SK-N-SH (cell line): ENCODE measurements around the gene UFC1.

Experiments
- CTCF ChIP-seq: fragments of 200-600 bp; sonication (generic); IDR thresholded peaks from 2 replicates; pipeline ENCODE4 v1.6.1; 2017; ENCODE audit warnings: antibody characterized with exemption, mild to moderate bottlenecking, moderate library complexity
- EP300 ChIP-seq, 2 experiments: IDR thresholded peaks; 2 replicates each; pipeline versions ENCODE4 v1.4.0 to v1.6.1; 2012; ENCODE audit warnings: borderline replicate concordance in 1 of 2, low read depth in 1 of 2, low read length in 1 of 2
- EZH2phosphoT487 ChIP-seq: fragments of 200-600 bp; sonication (generic); IDR thresholded peaks from 2 replicates; pipeline ENCODE4 v1.6.1; 2017; ENCODE audit warnings: low read depth, mixed run types, mild to moderate bottlenecking, antibody characterized with exemption, moderate library complexity, borderline replicate concordance
- FOXJ3 ChIP-seq: sonication (generic); formaldehyde crosslinking; IDR thresholded peaks from 2 replicates; pipeline ENCODE4 v1.5.1; 2020; ENCODE audit warnings: mild to moderate bottlenecking, missing genetic modification reagents
- GABPA ChIP-seq: IDR thresholded peaks from 2 replicates; pipeline ENCODE4 v1.4.0; 2012; ENCODE audit warnings: low read depth, mild to moderate bottlenecking
- JUND ChIP-seq: IDR thresholded peaks from 2 replicates; pipeline ENCODE4 v1.4.0; 2012
- MEF2A ChIP-seq: IDR thresholded peaks from 2 replicates; pipeline ENCODE4 v1.4.0; 2012; ENCODE audit warnings: low read depth, borderline replicate concordance
- NRF1 ChIP-seq: IDR thresholded peaks from 2 replicates; pipeline ENCODE4 v1.6.1; 2012; ENCODE audit warnings: low read depth, mild to moderate bottlenecking, low read length
- PBX3 ChIP-seq: IDR thresholded peaks from 2 replicates; pipeline ENCODE4; 2012
- POLR2AphosphoS5 ChIP-seq: IDR thresholded peaks from 2 replicates; pipeline ENCODE4 v1.6.1; 2012; ENCODE audit warnings: low read depth, low read length
- REST ChIP-seq: IDR thresholded peaks from 2 replicates; pipeline ENCODE4 v1.6.1; 2012; ENCODE audit warnings: mild to moderate bottlenecking, low read depth, low read length, moderate library complexity
- USF2 ChIP-seq: fragments of 150-350 bp; IDR thresholded peaks from 2 replicates; pipeline ENCODE4 v1.6.1; 2017; ENCODE audit warnings: antibody characterized with exemption, low read length, low read depth, borderline replicate concordance
- ZBTB33 ChIP-seq: IDR thresholded peaks from 2 replicates; pipeline ENCODE4 v1.4.0; 2012; ENCODE audit warnings: low read depth, borderline replicate concordance

- TF ChIP-seq CTCF (no peak), JUND (no peak), REST (no peak), GABPA (no peak), USF2 (no peak), ZBTB33 (no peak), FOXJ3 (no peak), NRF1 (no peak), POLR2AphosphoS5 (no peak), PBX3 (no peak), MEF2A (no peak), EP300 (IDR thresholded peaks at IDR 0.05; ENCODE audit: borderline replicate concordance in 1 of 2, low read depth in 1 of 2, low read length in 1 of 2) (no peak), EZH2phosphoT487 (no peak)
Observed at GRCh38 chr1:161174911-161175310, 21.1 kb downstream of the UFC1 start.
